NCI-H524 (cell line): ENCODE measurements around the gene PKP4.
"Not testable (repeated sequence)": the region's sequence is repeated elsewhere in the genome, so short reads cannot be mapped to it uniquely, and the experiment has no call there.

Source experiments
- DNase-seq, 2 experiments: peaks; one replicate each; lab custom pipeline; 2025; lab: John Stamatoyannopoulos, UW

PKP4 gene

GRCh38 chr2:158456309-158457066 lies at the start of gene PKP4, which contains the start of gene CCDC148:
PKP4 (plus strand) TSS chr2:158456952; CDS start chr2:158533185, 76,233 bp downstream.
CCDC148 (minus strand) TSS chr2:158456753; CDS start chr2:158456439, 314 bp downstream.
- DNase-seq = peak; percentile 94 to 95

GRCh38 chr2:158407031-158407430 lies 49.7 kb upstream of the PKP4 start:
- DNase-seq = peak; percentile 84 to 91

- no peak for DNase-seq
Measured at GRCh38 chr2:158410132-158410531, 46.6 kb upstream of the PKP4 start.

GRCh38 chr2:158411748-158412147 lies 45.0 kb upstream of the PKP4 start:
- DNase-seq = no peak

GRCh38 chr2:158412206-158412605 lies 44.5 kb upstream of the PKP4 start:
- no peak for DNase-seq

- no peak for DNase-seq
Measured at GRCh38 chr2:158413581-158413980, 43.2 kb upstream of the PKP4 start.

- no peak for DNase-seq
Measured at GRCh38 chr2:158414538-158414937, 42.2 kb upstream of the PKP4 start.

GRCh38 chr2:158432117-158432516 lies 24.6 kb upstream of the PKP4 start:
- DNase-seq = no peak

GRCh38 chr2:158433716-158434115 lies 23.0 kb upstream of the PKP4 start:
- DNase-seq = not testable (repeated sequence)

- DNase-seq = not testable (repeated sequence)
Measured at GRCh38 chr2:158439062-158439461, 17.7 kb upstream of the PKP4 start.

- DNase-seq = no peak
Measured at GRCh38 chr2:158443606-158444005, 13.1 kb upstream of the PKP4 start.

- DNase-seq = peak; percentile 43 to 64
Measured at GRCh38 chr2:158457092-158457825, 507 bp downstream of the PKP4 start.

GRCh38 chr2:158457826-158458616 lies 1.3 kb downstream of the PKP4 start:
- peak; percentile 57 to 65 for DNase-seq

- DNase-seq = no peak
Measured at GRCh38 chr2:158458617-158458920, 1.8 kb downstream of the PKP4 start.

- DNase-seq = no peak
Measured at GRCh38 chr2:158459161-158460003, 2.6 kb downstream of the PKP4 start.

- peak in 1 of 2 experiments; percentile 5 for DNase-seq
Measured at GRCh38 chr2:158460632-158461297, 4.0 kb downstream of the PKP4 start.

- no peak for DNase-seq
Measured at GRCh38 chr2:158463496-158464095, 6.8 kb downstream of the PKP4 start.

GRCh38 chr2:158464426-158465281 lies 7.9 kb downstream of the PKP4 start:
- peak in 1 of 2 experiments; percentile 19 for DNase-seq

- no peak for DNase-seq
Measured at GRCh38 chr2:158467248-158467647, 10.5 kb downstream of the PKP4 start.

GRCh38 chr2:158472829-158473228 lies 16.1 kb downstream of the PKP4 start:
- DNase-seq = not testable (repeated sequence)
